Body of pancreas (tissue), 4 donors: ENCODE measurements around the gene ETS1.

Experiments
- CTCF ChIP-seq, 7 experiments: fragments of 450-650 bp in 4 of 7; fragments of 200-600 bp in 3 of 7; sonication (generic) in 3 of 7; IDR thresholded peaks; one replicate each; pipeline ENCODE4 v1.5.1; 2016 to 2019; ENCODE audit warnings: antibody characterized with exemption in 7 of 7
- POLR2A ChIP-seq, 3 donors: fragments of 450-650 bp; IDR thresholded peaks; one replicate each; pipeline ENCODE4 v1.6.1; 2016; ENCODE audit warnings: antibody characterized with exemption in 3 of 3, mild to moderate bottlenecking in 2 of 3

GRCh38 chr11:128447233-128447632, 140.1 kb downstream of the ETS1 start:
- TF ChIP-seq POLR2A (IDR thresholded peaks at IDR 0.05) (no peak), CTCF (IDR thresholded peaks at IDR 0.05) (no peak)
